Osteoblast (primary cell): Measurements from ENCODE around the gene TBCD. TPM values are rescaled to one million over a fixed set of nuclear protein-coding genes. Genes with fewer than 3 reads are reported as not detected.

ENCODE experiments used
- DNase-seq: peaks from one replicate; pipeline ENCODE4 v3.0.0; 2011; ENCODE audit warnings: low spot score, mixed read lengths; ENCODE audit not compliant: insufficient read length; ENCODE audit errors: missing footprints
- H2AFZ ChIP-seq: 2 replicates; pipeline ENCODE4 v1.6.0; 2011; ENCODE audit warnings: mild to moderate bottlenecking, low read length
- H3K27ac ChIP-seq: 2 replicates; pipeline ENCODE4 v1.5.1; 2011; ENCODE audit warnings: mild to moderate bottlenecking, low read depth, low read length, moderate library complexity
- H3K27me3 ChIP-seq: 2 replicates; pipeline ENCODE4 v1.6.0; 2012; ENCODE audit warnings: mild to moderate bottlenecking, control low read depth, inconsistent platforms, low read length, moderate library complexity; ENCODE audit not compliant: insufficient read depth
- H3K36me3 ChIP-seq: 2 replicates; pipeline ENCODE4 v1.5.1; 2011; ENCODE audit warnings: mild to moderate bottlenecking, low read length, control low read depth, moderate library complexity; ENCODE audit not compliant: insufficient read depth
- H3K4me1 ChIP-seq: 2 replicates; pipeline ENCODE4 v1.5.1; 2011; ENCODE audit warnings: mild to moderate bottlenecking, low read length, control low read depth, moderate library complexity; ENCODE audit not compliant: insufficient read depth
- H3K4me2 ChIP-seq: 2 replicates; pipeline ENCODE4 v1.6.0; 2011; ENCODE audit warnings: mild to moderate bottlenecking, low read length; ENCODE audit not compliant: insufficient read depth
- H3K4me3 ChIP-seq: fragments of 200-600 bp; sonication (generic); 3 replicates; pipeline ENCODE4 v1.5.1; 2012; ENCODE audit warnings: mild to moderate bottlenecking, low read length, inconsistent platforms; ENCODE audit not compliant: insufficient read depth
- H3K79me2 ChIP-seq: 2 replicates; pipeline ENCODE4 v1.6.0; 2012; ENCODE audit warnings: mild to moderate bottlenecking, low read length, control low read depth, inconsistent platforms; ENCODE audit not compliant: insufficient read depth
- H3K9me3 ChIP-seq: 2 replicates; pipeline ENCODE4 v1.5.1; 2011; ENCODE audit warnings: low read depth, low read length, control low read depth
- H4K20me1 ChIP-seq: 2 replicates; pipeline ENCODE4 v1.6.0; 2012; ENCODE audit warnings: mild to moderate bottlenecking, low read length, control low read depth; ENCODE audit not compliant: insufficient read depth
- total RNA-seq: library from RNA; depleted of rRNA; stranded (reverse); fragments of >200 nt; gene quantifications from 2 replicates; pipeline ENCODE4 v1.2.3, GENCODE V29; 2012
- TF ChIP-seq, protein P1 (sequence below): IDR thresholded peaks from 2 replicates; pipeline ENCODE4 v1.5.1; 2011; ENCODE audit warnings: mild to moderate bottlenecking, low read depth, low read length, moderate library complexity; ENCODE audit errors: extremely low read depth

Gene TBCD
- total RNA-seq, 1 donor, result 29.0 TPM

DNA sequence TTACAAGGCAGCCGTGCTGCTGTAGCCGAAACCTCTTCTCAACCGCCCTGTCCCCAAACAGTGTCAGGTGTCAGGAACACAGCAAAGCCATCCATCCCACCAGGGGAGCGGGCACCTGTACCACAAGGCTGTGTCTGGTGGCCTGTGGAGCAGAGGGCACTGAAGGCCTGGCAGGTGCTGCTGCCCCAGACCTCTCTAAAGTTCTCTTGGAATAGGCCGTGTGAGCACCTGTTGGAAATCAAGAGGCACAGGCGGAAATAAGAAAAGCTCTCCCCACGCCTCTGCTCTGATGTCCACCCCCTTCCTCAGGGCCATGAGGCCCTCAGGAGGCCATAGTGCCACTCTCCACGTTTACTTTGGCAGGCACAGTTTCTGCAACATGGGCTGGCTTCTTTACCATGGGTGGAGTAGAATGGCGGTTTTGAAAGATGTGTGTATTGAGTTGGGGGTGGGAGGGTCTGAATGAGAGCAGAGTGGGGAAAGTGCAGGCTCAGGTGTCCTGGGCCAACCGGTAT, 187.8 kb downstream of the TBCD start:
- Histone ChIP-seq H3K27ac (no peak overlapping the region), H3K4me2 (no peak overlapping the region), H3K79me2 (no peaks in the 10 kb centered on the region), H3K27me3 (no peaks in the 10 kb centered on the region), H3K9me3 (peaks cover 5% of the 10 kb centered on the region), H4K20me1 (no peaks in the 10 kb centered on the region), H2AFZ (no peak overlapping the region), H3K36me3 (peaks cover 10% of the 10 kb centered on the region), H3K4me3 (no peak overlapping the region), H3K4me1 (no peaks in the 10 kb centered on the region)
- TF ChIP-seq, protein P1, sequence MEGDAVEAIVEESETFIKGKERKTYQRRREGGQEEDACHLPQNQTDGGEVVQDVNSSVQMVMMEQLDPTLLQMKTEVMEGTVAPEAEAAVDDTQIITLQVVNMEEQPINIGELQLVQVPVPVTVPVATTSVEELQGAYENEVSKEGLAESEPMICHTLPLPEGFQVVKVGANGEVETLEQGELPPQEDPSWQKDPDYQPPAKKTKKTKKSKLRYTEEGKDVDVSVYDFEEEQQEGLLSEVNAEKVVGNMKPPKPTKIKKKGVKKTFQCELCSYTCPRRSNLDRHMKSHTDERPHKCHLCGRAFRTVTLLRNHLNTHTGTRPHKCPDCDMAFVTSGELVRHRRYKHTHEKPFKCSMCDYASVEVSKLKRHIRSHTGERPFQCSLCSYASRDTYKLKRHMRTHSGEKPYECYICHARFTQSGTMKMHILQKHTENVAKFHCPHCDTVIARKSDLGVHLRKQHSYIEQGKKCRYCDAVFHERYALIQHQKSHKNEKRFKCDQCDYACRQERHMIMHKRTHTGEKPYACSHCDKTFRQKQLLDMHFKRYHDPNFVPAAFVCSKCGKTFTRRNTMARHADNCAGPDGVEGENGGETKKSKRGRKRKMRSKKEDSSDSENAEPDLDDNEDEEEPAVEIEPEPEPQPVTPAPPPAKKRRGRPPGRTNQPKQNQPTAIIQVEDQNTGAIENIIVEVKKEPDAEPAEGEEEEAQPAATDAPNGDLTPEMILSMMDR, result no peak
- DNase-seq, result no peak

DNA sequence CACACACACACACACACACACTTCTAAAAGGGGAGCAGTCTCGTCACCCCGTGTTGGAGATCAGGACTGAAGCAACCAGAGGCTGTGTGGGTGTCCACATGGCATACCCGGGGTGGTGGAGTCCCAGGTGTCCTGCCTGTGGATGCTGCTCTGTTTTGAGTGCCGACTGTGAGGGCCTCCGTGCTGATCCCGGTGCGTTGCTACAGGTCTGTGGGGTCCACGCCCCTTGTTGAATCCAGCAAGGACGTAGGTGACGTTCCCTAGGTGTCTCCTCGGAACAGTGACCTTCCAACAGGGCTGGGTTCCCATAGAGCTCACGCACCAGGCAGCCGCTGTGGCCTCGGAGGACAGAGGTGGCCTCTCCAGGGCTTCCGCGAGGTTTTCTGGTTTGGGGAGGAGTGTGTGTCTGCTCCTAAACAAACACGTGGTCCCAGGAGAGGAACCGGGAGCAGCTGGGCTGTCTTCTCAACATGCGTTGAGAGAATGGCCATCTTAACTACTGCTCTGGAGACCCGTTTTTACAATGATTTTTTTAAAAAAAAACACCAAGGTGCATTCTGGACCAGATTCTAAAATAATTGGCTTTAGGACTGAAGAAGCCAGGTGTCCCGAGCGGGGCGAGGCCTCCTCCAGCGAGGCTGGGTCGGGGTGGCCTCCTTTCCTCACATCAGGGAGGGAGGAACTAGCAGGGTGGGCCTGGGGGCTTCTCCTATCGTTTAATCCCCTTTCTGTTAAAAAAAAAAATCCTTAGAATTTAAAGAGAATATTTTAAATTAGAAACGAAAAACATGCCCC, 188.6 kb downstream of the TBCD start:
- no peaks in the 10 kb centered on the region for H4K20me1 ChIP-seq
- H3K4me1 ChIP-seq, result no peaks in the 10 kb centered on the region
- H3K4me3 ChIP-seq, result no peak overlapping the region
- H3K27me3 ChIP-seq, result no peaks in the 10 kb centered on the region
- no peak overlapping the region for H3K4me2 ChIP-seq
- H3K36me3 ChIP-seq, result peaks cover 14% of the 10 kb centered on the region
- peak; percentile 78 for DNase-seq
- TF ChIP-seq, protein P1, result no peak
- H3K79me2 ChIP-seq, result no peaks in the 10 kb centered on the region
- no peak overlapping the region for H2AFZ ChIP-seq
- H3K9me3 ChIP-seq, result peaks cover 10% of the 10 kb centered on the region
- H3K27ac ChIP-seq, result no peak overlapping the region

DNA sequence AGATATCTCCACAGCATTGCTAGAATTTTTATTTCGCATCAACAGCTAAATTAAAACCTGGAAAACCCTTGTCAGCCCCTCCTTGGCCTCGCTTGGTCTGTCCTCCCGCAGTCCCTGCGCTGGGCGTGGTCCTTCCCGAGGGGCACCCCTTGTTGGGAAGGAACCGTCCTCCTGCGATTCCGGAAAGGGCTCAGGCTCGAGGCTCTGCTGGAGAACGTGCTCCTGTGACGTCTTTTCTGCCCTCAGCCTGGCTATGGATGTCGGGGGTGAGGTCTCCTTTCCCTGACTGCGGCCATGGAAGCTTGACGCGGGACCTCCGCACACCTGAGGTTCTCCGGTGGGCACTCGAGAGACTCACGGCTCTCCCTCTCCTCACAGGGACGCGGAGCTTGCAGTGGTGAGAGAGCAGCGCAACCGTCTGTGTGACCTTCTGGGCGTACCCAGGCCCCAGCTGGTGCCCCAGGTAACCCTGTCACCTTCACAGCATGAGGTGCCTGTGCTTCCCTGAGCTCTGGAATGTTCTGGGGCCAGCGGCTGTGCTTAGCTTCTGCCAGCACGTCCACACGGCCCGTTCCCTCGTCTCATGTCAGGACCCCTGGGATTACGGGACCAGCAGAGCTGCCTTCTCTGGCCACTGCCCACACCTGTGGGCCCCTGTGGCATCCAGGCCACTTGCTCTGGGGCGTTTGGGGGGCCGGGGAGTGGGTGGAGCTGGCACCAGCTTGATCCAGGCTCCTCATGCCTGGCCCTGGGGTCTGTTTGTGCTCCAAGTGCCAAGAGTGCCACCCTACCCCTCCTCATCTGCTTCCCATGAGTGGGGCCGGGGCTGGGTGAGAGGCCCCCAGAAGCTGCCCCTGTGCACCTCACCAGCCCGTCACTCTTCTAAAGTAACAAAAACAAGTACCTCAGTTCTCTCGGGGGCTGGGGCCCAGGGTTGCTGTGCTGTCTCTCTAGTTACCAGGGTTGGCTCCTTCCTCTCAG, 189.4 kb downstream of the TBCD start:
- Histone ChIP-seq H3K4me1 (no peaks in the 10 kb centered on the region), H2AFZ (no peak overlapping the region), H3K79me2 (no peaks in the 10 kb centered on the region), H3K4me2 (no peak overlapping the region), H3K36me3 (peaks cover 19% of the 10 kb centered on the region), H4K20me1 (no peaks in the 10 kb centered on the region), H3K9me3 (peaks cover 10% of the 10 kb centered on the region), H3K4me3 (no peak overlapping the region), H3K27me3 (no peaks in the 10 kb centered on the region), H3K27ac (no peak overlapping the region)
- TF ChIP-seq, protein P1, result no peak
- DNase-seq, result peak; percentile 90
